Measurements from ENCODE around the gene CAPN9. TPM values are rescaled to one million over a fixed set of nuclear protein-coding genes. Genes with fewer than 3 reads are reported as not detected.
"Not testable (repeated sequence)": the region's sequence is repeated elsewhere in the genome, so short reads cannot be mapped to it uniquely, and the experiment has no call there.

Gene CAPN9
- total and polyA plus RNA-seq, 5 donors = 0.23 to 0.53 (median 0.28) TPM

DNA sequence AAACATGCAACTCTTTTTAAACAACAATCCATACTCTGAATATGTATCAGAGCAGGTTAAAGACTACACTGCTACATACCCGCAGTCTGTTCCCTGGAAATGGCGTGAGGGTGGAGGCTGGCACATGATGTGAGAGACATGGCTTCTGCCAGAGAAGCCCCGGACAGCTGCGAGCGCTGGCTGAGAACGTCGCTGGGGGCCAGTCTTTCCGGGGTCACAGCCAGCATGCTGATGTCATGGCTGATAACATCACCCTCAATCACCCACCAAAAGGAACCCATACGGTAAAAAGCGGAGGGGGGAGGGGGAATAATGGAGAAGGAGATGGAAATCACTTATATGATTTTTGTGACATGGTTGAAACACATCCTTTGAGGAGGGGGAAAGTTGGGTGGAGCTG, 92.0 kb downstream of the CAPN9 start:
- intact Hi-C loops (cut with DNase I) = no loop called here
- Histone ChIP-seq H3K27me3 (ENCODE audit: control insufficient read depth, insufficient read depth) (no peaks in the 10 kb centered on the region), H3K4me3 (ENCODE audit: low read length) (no peak overlapping the region), H3K27ac (ENCODE audit: low read length) (peak overlapping the region; percentile 15), H3K9me3 (ENCODE audit: control insufficient read depth, low read length) (no peaks in the 10 kb centered on the region), H3K4me1 (ENCODE audit: control insufficient read depth, insufficient read depth, low read length) (no peaks in the 10 kb centered on the region)
- 50% methylated on average over 10 of the region's 10 CpGs for WGBS
- DNase-seq (no peak), ATAC-seq (no peak)

DNA sequence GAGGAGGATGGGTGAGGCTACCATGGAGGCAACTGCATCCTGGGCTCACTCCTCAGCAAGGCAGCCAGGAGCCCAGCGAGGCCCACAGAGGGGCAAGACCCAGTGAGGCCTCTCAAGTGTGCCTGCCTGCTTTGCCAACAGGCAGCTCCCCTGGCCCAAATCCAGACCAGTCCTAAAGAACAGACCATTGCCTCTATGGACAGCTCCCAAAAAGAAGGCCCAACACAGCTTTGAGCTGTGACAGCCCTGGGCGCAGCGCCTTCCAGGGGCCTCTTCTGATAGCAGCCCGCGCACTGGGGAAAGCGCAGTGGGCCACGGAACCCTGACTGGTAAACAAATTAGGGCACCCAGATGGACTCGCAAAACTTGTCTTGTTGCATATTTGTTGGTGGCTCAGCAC, 95.6 kb downstream of the CAPN9 start:
- H3K27ac ChIP-seq (ENCODE audit: low read length) = peak overlapping the region; percentile 23
- no peak overlapping the region for H3K4me3 ChIP-seq (ENCODE audit: low read length)
- H3K4me1 ChIP-seq (ENCODE audit: control insufficient read depth, insufficient read depth, low read length) = no peaks in the 10 kb centered on the region
- intact Hi-C loops (cut with DNase I) = no loop called here
- DNase-seq (peak; percentile 47 to 82 (median 77)), ATAC-seq (peak; percentile 72 to 75)
- no peaks in the 10 kb centered on the region for H3K9me3 ChIP-seq (ENCODE audit: control insufficient read depth, low read length)
- no peaks in the 10 kb centered on the region for H3K27me3 ChIP-seq (ENCODE audit: control insufficient read depth, insufficient read depth)
- WGBS = 75% methylated on average over 8 of the region's 8 CpGs

DNA sequence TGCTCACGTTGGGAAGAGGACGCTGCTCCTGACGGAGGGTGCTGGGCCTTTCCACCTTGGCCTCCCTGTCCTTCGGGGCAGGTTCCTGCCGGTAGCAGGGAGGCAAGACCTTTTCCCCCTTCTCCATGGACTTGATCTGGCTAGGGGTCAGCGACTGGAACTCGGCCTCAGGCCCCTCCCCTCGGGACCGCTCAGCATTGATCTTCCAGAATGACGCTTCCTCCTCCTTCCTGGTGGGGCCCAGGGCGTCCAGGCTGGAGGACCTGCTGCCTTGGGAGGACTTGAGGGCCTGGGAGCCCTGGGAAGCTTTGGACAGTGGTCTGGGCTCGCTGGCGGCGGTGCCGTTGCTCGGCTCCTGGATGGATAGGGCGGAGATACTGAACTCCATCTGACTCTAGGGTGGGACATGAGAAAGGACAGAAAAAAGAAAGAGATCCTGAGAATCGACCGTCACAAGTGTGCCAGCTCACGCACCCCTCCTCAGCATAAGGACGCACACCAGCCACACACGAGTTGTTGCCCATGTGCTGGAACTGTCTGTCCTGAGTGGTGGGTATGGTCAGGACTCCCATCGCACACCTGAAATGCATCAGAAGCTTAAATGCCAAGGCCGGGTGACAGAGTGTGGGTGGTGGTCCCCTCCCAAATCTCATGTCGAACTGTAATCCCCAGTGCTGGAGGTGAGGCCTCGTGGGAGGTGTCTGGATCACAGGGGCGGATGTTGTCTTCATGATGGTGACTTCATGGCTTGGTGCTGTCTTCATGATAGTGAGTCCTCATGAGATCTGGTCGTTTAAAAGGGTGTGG, 96.5 kb downstream of the CAPN9 start:
- intact Hi-C loops (cut with DNase I) = no loop called here
- no peak for DNase-seq
- no peak overlapping the region for H3K27ac ChIP-seq (ENCODE audit: low read length)

DNA sequence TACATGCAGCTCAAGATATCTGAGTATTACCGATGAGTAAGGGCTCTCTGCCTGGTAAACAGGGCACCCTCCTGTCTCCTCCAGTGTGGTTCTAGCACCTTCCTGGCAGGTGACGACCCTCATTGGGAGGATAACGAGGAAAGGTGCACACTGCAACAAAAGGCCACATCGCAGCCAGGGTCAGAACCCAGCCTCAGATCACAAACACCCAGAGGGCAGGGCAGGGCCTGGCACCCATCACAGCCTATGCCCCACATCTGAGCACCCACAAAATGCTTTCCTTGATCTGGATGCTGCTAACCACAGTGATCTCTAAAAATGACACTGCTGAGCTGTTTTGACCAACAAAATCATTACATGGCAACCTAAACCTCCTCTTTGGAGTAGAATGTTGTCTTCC, 97.4 kb downstream of the CAPN9 start:
- Histone ChIP-seq H3K27ac (ENCODE audit: low read length) (no peak overlapping the region), H3K9me3 (ENCODE audit: control insufficient read depth, low read length) (no peaks in the 10 kb centered on the region), H3K4me1 (ENCODE audit: control insufficient read depth, insufficient read depth, low read length) (peaks cover 7% of the 10 kb centered on the region), H3K27me3 (ENCODE audit: control insufficient read depth, insufficient read depth) (no peaks in the 10 kb centered on the region), H3K4me3 (ENCODE audit: low read length) (no peak overlapping the region)
- ATAC-seq = no peak
- intact Hi-C loops (cut with DNase I) = no loop called here
- 96% methylated on average over 4 of the region's 4 CpGs for WGBS
- no peak for DNase-seq

More for the DNA sequence above, 96.5 kb downstream of the CAPN9 start:
- H3K9me3 ChIP-seq (ENCODE audit: control insufficient read depth, low read length) = no peaks in the 10 kb centered on the region
- peaks cover 1% of the 10 kb centered on the region for H3K4me1 ChIP-seq (ENCODE audit: control insufficient read depth, insufficient read depth, low read length)
- WGBS = 89% methylated on average over 28 of the region's 28 CpGs
- ATAC-seq = peak in 1 of 2 donors; percentile 13
- no peak overlapping the region for H3K4me3 ChIP-seq (ENCODE audit: low read length)
- no peaks in the 10 kb centered on the region for H3K27me3 ChIP-seq (ENCODE audit: control insufficient read depth, insufficient read depth)

DNA sequence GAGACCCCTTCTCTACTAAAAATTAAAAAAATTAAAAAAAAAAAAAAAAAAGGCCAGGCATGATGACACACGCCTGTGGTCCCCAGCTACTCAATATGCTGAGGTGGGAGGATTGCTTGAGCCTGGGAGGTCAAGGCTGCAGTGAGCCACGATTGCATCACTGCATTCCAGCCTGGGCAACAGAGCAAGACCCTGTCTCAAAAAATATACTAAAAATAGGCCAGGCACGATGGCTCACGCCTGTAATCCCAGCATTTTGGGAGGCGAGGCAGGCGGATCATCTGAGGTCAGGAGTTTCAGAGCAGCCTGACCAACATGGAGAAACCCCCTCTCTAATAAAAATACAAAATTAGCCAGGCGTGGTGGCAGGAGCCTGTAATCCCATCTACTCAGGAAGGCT, 98.0 kb downstream of the CAPN9 start:
- ATAC-seq, DNase-seq: not testable (repeated sequence)

DNA sequence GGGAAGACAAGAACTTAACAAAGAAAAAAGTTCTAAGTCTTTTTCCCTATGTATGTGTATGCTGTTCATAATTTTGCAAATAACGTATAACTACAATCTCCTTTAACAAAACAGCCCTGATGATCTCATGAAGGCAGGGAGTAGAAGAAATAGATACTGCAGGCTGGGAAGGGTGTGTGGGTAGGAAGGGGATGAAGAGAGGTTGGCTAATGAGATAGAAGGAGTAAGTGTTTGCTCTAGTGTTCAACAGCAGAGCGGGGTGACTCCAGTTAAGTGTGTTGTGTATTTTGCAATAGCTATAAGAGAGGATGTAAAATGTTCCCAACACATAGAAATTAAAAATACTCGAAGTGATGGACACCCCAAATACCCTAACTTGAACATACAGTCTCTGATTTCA, 101.0 kb downstream of the CAPN9 start:
- Histone ChIP-seq H3K4me1 (ENCODE audit: control insufficient read depth, insufficient read depth, low read length) (peaks cover 23% of the 10 kb centered on the region), H3K27me3 (ENCODE audit: control insufficient read depth, insufficient read depth) (no peaks in the 10 kb centered on the region), H3K27ac (ENCODE audit: low read length) (peak overlapping the region; percentile 68), H3K4me3 (ENCODE audit: low read length) (no peak overlapping the region), H3K9me3 (ENCODE audit: control insufficient read depth, low read length) (peaks cover 2% of the 10 kb centered on the region)
- no peak for ATAC-seq
- 81% methylated on average over 3 of the region's 3 CpGs for WGBS
- intact Hi-C loops (cut with DNase I) = no loop called here
- no peak for DNase-seq

More for the DNA sequence above, 98.0 kb downstream of the CAPN9 start:
- H3K4me3 ChIP-seq (ENCODE audit: low read length); H3K27me3 ChIP-seq (ENCODE audit: control insufficient read depth, insufficient read depth); intact Hi-C loops (cut with DNase I); H3K27ac ChIP-seq (ENCODE audit: low read length); H3K9me3 ChIP-seq (ENCODE audit: control insufficient read depth, low read length): not testable (repeated sequence)
- WGBS = 64% methylated on average over 7 of the region's 7 CpGs
- H3K4me1 ChIP-seq (ENCODE audit: control insufficient read depth, insufficient read depth, low read length) = peaks cover 13% of the 10 kb centered on the region

DNA sequence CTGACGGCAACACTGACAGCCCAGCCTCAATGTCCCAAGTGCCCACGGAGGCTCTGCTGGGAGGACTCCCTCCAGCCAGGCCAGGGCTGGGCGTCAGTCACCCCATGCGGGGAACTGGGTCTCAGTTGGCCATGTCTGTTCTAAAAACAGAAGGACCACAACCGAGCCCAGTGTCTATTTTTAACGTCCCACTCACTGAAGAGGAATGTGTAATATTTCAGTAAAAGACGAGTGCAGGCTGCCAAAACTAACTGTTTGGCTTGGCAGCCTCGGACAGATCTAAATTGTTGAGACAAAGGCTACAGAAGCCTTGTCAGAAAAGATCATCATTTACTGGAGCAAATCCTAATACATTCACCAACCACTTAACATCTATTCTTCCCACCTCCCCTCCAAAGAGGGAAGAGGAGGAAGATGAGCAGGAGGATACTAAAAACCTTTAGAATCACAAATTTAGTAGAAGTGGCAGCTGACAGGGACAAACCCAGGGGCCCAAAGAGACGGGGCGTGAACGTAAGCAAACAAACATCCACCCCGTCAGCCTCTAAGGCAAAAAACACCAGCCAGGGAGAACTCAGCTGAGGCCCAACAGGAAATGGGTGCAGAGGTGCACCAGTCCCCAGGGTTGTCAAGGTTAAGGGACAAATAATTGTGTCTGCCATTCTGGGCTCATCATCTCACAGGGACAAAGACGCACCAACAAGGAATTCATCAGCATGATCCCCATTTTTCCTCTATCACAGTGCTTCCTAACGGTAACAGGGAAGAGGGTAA, 102.5 kb downstream of the CAPN9 start:
- H3K4me1 ChIP-seq (ENCODE audit: control insufficient read depth, insufficient read depth, low read length) = peaks cover 23% of the 10 kb centered on the region
- 21% methylated on average over 14 of the region's 14 CpGs for WGBS
- peak; percentile 79 to 86 (median 85) for DNase-seq
- no peaks in the 10 kb centered on the region for H3K27me3 ChIP-seq (ENCODE audit: control insufficient read depth, insufficient read depth)
- intact Hi-C loops (cut with DNase I) = no loop called here
- peak; percentile 95 for ATAC-seq
- peak overlapping the region; percentile 94 for H3K27ac ChIP-seq (ENCODE audit: low read length)
- H3K9me3 ChIP-seq (ENCODE audit: control insufficient read depth, low read length) = peaks cover 2% of the 10 kb centered on the region
- H3K4me3 ChIP-seq (ENCODE audit: low read length) = no peak overlapping the region

DNA sequence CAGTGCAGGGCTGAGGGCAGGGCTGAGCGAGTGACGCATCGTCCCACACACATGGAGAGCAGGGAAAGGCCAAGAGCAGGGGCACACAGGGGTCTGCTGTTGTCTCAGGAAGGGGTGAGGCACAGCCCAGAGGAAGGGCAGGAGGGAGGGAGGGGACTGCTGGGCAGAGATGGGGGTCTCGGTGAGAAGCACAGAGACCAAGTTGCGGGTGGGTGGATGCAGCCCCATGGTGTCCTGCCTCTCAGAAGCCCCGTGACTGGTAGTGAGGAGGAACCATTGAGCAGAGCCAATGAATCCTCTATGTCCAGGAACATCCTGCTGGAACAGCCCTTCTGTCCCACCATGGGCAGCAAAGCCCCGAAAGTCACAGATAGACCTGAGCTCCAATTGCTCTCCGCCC, 103.4 kb downstream of the CAPN9 start:
- Histone ChIP-seq H3K27me3 (ENCODE audit: control insufficient read depth, insufficient read depth) (no peaks in the 10 kb centered on the region), H3K27ac (ENCODE audit: low read length) (peak overlapping the region; percentile 87), H3K9me3 (ENCODE audit: control insufficient read depth, low read length) (peaks cover 2% of the 10 kb centered on the region), H3K4me3 (ENCODE audit: low read length) (no peak overlapping the region), H3K4me1 (ENCODE audit: control insufficient read depth, insufficient read depth, low read length) (peaks cover 25% of the 10 kb centered on the region)
- 85% methylated on average over 8 of the region's 8 CpGs for WGBS
- DNase-seq (no peak), ATAC-seq (peak in 1 of 2 donors; percentile 4)
- intact Hi-C loops (cut with DNase I) = no loop called here

DNA sequence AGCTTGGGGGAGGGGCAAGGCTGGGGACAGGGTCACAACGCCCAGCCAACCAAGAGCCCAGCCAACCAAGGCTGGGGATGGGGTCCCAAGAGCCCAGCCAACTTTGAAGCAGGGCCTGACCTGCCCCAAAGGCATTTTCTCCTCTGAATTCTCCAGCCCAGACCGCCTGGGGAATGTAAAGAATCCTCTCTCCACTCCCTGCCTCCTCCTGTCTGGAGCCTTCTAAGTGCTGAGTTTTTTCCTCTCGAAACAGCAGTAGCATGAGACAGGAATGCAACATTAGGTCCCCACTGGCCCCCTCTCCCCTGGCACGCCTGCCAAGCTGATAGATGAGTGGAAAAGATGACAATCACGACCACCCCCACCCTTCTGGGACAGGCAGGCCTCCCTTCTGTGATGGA, 104.1 kb downstream of the CAPN9 start:
- Histone ChIP-seq H3K4me3 (ENCODE audit: low read length) (no peak overlapping the region), H3K27me3 (ENCODE audit: control insufficient read depth, insufficient read depth) (no peaks in the 10 kb centered on the region), H3K27ac (ENCODE audit: low read length) (peak overlapping the region; percentile 31), H3K4me1 (ENCODE audit: control insufficient read depth, insufficient read depth, low read length) (peaks cover 28% of the 10 kb centered on the region), H3K9me3 (ENCODE audit: control insufficient read depth, low read length) (peaks cover 2% of the 10 kb centered on the region)
- WGBS = 58% methylated on average over 5 of the region's 5 CpGs
- intact Hi-C loops (cut with DNase I) = no loop called here
- DNase-seq (peak in 1 of 3 donors; percentile 53), ATAC-seq (no peak)
